ENCODE measurements around the gene PLCL1. TPM values are rescaled to one million over a fixed set of nuclear protein-coding genes. Genes with fewer than 3 reads are reported as not detected.

PLCL1 gene
- total RNA-seq, 1 donor from 2014 or later = 7.7 TPM

DNA sequence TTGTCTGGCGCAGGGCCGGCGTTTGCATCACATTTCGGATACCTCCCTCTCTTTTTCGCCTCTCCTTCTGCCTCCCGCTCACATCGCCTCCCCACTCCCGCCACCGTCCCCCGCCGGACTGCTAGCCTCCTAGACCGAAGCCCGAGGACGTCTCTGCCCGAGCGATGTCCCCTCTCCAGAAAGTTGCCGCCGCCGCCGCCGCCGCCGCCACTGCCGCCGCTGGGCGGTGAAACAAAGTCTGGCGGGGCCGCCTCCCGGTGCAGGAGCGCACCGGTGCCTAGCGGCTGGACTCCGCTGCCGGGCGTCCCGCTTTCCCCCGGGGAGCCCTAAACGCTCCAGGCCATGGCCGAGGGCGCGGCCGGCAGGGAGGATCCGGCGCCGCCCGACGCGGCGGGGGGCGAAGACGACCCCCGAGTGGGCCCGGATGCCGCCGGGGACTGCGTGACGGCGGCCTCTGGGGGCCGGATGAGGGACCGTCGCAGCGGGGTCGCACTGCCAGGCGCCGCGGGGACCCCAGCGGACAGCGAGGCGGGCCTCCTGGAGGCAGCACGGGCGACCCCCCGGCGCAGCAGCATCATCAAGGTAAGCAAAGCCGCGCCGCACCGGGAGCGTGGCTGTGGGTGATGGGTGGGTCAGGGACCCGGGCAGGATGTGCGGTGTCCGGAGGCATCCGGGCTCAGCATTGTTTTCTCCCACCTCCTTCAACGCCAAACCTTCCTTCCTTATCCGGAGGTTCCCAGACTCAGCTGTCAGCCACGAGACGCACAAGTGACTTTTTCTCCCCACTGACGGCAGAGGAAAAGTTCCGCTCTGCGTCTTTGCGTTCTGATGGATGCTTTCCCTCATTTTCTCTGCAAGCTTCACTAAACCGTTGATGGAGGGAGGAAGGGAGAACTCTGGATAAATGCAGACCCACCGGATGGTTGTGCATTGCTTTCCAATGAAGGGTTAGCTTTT, 643 bp downstream of the PLCL1 start:
- Histone ChIP-seq H3K4me1 (peaks cover 22% of the 10 kb centered on the region), H3K9me3 (no peaks in the 10 kb centered on the region), H3K4me3 (peak overlapping the region; percentile 76), H3K27me3 (no peaks in the 10 kb centered on the region), H3K27ac (peak overlapping the region; percentile 53), H3K36me3 (no peaks in the 10 kb centered on the region)
- TF ChIP-seq, protein P1, sequence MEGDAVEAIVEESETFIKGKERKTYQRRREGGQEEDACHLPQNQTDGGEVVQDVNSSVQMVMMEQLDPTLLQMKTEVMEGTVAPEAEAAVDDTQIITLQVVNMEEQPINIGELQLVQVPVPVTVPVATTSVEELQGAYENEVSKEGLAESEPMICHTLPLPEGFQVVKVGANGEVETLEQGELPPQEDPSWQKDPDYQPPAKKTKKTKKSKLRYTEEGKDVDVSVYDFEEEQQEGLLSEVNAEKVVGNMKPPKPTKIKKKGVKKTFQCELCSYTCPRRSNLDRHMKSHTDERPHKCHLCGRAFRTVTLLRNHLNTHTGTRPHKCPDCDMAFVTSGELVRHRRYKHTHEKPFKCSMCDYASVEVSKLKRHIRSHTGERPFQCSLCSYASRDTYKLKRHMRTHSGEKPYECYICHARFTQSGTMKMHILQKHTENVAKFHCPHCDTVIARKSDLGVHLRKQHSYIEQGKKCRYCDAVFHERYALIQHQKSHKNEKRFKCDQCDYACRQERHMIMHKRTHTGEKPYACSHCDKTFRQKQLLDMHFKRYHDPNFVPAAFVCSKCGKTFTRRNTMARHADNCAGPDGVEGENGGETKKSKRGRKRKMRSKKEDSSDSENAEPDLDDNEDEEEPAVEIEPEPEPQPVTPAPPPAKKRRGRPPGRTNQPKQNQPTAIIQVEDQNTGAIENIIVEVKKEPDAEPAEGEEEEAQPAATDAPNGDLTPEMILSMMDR (IDR thresholded peaks at IDR 0.05) = no peak
- ATAC-seq = peak; percentile 53
- peak; percentile 65 for DNase-seq
- intact Hi-C loops (cut with DNase I) = loop anchor here (5.0 kb wide), 1 partner anchor 322 kb away; no protein-coding TSS in a partner anchor

DNA sequence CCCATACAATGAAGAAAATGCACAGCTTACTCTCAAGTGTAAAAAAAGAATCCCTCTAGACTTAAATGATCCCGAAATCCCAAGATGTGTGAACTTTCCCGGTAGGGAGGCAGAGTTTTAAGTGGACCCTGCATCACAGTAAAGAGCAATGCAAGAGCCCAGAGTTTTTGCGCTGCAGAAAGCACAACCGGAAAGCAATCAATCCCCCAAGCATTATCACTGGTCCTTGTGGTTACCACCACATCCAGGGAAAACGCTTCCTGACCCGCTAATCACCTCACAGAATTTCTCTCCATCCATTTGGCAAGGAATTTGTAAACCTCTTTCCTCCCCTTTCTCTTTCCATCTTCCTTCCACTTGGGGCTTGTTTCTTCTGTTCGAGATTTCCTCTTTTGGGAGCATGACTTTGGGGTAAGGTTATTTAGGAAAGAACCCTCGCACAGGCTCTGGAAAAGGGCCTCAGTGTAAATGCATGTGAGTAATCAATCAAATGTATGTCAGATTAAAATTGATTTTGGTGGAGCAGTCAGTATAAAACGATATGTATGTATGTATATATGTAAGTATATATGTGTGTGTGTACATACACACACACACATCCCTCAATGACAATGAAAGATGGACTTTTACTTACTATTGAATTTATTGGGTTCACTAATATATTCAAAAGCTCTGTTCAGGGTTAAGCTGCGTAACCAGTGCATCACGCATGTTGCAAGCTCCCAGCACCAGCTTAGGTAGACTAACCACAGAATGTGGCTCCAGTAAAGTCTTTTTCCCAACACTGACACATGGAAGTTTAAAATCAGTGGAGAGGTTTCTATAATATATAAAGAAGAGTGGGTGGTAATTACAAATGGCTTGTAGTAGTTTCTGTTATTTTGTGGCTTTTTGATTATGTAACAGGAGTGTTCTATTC, 1.6 kb downstream of the PLCL1 start:
- Histone ChIP-seq H3K9me3 (no peaks in the 10 kb centered on the region), H3K27ac (no peak overlapping the region), H3K4me3 (peak overlapping the region; percentile 76), H3K36me3 (no peaks in the 10 kb centered on the region), H3K4me1 (peaks cover 22% of the 10 kb centered on the region), H3K27me3 (no peaks in the 10 kb centered on the region)
- TF ChIP-seq, protein P1 (IDR thresholded peaks at IDR 0.05) = no peak
- DNase-seq (no peak), ATAC-seq (no peak)
- intact Hi-C loops (cut with DNase I) = no loop called here

DNA sequence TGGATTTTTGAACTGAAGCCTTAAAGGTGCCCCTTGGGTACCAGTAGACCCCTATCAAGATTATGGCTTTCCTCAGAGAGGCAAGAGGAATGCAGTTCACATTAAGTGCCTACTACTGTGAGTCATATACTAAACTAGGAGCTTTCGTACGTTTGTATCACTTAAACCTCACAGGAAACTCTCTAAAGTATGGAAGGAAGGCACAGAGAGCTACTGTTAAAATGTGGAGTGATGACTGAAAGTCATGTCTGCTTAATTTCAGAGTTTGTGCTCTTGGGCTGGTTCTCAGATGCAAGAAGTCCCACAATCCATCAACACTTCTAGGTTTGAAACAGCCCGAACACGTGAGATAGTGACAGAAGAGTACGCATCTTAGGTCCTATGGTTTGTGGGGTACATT, 4.7 kb downstream of the PLCL1 start:
- DNase-seq (no peak), ATAC-seq (no peak)
- no peaks in the 10 kb centered on the region for H3K27me3 ChIP-seq
- TF ChIP-seq, protein P1 (IDR thresholded peaks at IDR 0.05) = no peak
- intact Hi-C loops (cut with DNase I) = no loop called here
- no peak overlapping the region for H3K4me3 ChIP-seq
- no peaks in the 10 kb centered on the region for H3K9me3 ChIP-seq
- no peak overlapping the region for H3K27ac ChIP-seq
- peaks cover 15% of the 10 kb centered on the region for H3K4me1 ChIP-seq
- H3K36me3 ChIP-seq = no peaks in the 10 kb centered on the region

DNA sequence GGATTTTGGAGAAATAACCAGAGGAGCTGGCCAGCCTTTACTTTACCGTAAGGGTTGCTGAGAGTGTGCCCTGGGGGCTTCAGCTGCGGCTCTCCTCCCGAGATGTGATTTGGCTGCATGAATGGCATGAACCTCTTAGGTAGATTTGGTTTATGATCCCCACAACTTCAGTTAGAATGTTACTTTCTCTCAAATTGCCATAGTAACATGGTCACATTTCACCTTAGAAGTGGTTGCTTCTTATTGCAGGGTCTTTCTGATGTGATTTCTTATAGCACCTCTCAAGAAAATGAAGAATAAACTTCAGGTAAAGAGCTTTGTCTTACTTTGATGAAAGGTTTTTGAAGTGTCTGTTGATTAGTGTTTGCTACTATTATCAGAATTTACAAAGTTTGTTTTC, 5.6 kb downstream of the PLCL1 start:
- H3K27ac ChIP-seq = no peak overlapping the region
- DNase-seq = no peak
- no peak for ATAC-seq
- TF ChIP-seq, protein P1 (IDR thresholded peaks at IDR 0.05) = no peak
- no peaks in the 10 kb centered on the region for H3K36me3 ChIP-seq
- no peak overlapping the region for H3K4me3 ChIP-seq
- H3K27me3 ChIP-seq = no peaks in the 10 kb centered on the region
- peaks cover 14% of the 10 kb centered on the region for H3K4me1 ChIP-seq
- no peaks in the 10 kb centered on the region for H3K9me3 ChIP-seq
- intact Hi-C loops (cut with DNase I) = no loop called here

DNA sequence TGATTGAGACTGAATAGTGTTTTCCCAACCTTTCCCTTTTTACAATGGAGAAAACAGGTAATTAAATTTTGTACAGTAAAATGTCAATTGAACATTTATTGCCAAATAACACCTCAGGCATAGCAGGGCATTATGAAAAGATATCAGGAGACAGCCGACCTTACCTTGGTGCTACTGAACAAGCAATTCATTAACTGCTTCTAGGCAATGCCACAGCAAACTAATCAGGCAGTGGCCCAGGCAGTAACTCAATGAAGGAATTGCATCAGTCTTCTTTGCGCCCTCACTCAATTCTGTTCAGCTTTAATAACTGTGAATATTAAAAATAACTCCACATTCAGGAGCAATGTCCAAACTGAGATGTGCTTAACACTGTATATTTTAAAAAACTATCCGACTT, 6.1 kb downstream of the PLCL1 start:
- intact Hi-C loops (cut with DNase I) = no loop called here
- no peaks in the 10 kb centered on the region for H3K9me3 ChIP-seq
- H3K27ac ChIP-seq = no peak overlapping the region
- peaks cover 14% of the 10 kb centered on the region for H3K4me1 ChIP-seq
- TF ChIP-seq, protein P1 (IDR thresholded peaks at IDR 0.05) = no peak
- H3K36me3 ChIP-seq = no peaks in the 10 kb centered on the region
- no peak overlapping the region for H3K4me3 ChIP-seq
- H3K27me3 ChIP-seq = no peaks in the 10 kb centered on the region
- no peak for ATAC-seq
- DNase-seq = no peak

All from upper lobe of right lung (tissue), 1 donor.